Stimulated activated CD4-positive, alpha-beta T cell treated with anti-CD3 and anti-CD28 coated beads, Interleukin-4, amount 100 ng/mL, for 4 hours (primary cell): Measurements from ENCODE around the gene ADAMTS2.
"Not testable (repeated sequence)": the region's sequence is repeated elsewhere in the genome, so short reads cannot be mapped to it uniquely, and the experiment has no call there.

ENCODE experiments used
- DNase-seq, 2 experiments: peaks; one replicate each; pipeline ENCODE4 v3.0.0-alpha.2; 2020

Gene ADAMTS2

DNA sequence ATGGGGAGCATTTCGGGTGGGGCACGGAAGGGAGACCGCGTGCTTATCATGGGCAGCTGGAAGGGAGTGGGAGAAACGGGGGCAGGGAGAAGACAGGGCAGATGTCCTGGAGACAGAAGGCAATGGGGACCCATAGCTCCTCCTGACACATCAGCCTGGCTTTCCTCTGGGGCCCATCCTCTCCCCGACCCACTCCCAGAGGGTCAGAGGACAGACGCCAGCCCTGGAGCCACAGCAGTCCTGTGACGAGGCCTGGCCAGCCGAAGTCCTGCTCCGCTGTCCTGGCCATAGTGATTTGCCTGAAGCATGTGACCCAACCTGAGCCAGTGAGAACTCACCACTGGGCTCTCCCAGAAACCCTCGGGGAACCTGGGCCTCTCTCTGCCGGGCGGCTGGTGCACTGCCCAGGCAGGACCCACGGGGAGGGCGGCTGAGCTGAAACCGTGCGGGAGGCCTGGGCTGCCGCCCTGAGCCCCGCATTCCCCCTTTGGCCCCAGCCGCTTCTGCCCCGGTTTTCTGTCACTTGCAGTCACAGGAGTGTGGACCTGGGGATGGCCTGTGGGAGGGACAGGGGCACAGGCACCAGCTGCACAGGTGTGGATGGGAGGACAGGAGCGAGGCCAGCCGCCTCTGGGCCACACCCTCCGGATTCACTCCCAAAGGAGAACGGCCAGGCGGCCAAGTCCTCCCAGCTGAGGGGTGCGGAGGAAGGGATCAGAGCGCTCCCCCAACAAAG, 19.8 kb downstream of the ADAMTS2 start:
- no peak for DNase-seq

DNA sequence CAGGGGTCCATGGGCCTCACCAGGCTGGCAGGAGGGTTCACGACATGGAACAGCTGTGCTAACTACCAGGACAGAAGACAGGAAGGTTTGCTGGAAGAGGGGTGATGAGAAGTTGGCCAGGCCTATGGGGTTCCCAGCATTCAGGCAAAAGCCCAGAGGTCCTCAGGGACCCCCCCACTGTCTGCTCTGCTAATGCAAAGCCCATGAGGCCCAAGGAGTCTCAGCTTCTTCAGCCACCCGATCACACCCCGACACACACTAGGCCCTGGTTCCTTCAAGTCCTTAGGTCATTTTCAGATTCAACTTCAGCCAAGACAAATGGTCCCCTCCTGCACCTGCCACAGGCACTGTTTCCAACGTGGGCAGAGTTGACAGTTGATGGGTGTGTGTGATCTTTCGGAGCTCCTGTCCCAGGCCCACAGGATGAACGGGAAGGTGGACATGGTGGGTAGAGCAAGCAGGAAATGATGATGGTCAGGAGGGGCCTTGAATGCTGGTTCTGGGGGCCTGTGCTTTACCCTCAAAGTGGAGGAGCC, 20.4 kb downstream of the ADAMTS2 start:
- DNase-seq = no peak

DNA sequence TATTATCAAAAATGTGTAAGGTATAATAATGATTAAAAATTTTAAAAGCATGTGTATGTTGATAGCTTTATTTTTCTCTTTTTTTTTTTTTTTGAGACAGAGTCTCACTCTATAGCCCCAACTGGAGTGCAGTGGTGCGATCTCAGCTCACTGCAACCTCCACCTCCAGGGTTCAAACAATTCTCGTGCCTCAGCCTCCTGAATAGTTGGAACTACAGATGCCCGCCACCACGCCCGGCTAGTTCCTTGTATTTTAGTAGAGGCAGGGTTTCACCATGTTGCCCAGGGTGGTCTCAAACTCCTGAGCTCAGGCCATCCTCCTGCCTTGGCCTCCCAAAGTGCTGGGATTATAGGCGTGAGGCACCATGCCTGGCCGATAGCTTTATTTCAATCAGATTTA, 20.9 kb downstream of the ADAMTS2 start:
- DNase-seq = not testable (repeated sequence)

DNA sequence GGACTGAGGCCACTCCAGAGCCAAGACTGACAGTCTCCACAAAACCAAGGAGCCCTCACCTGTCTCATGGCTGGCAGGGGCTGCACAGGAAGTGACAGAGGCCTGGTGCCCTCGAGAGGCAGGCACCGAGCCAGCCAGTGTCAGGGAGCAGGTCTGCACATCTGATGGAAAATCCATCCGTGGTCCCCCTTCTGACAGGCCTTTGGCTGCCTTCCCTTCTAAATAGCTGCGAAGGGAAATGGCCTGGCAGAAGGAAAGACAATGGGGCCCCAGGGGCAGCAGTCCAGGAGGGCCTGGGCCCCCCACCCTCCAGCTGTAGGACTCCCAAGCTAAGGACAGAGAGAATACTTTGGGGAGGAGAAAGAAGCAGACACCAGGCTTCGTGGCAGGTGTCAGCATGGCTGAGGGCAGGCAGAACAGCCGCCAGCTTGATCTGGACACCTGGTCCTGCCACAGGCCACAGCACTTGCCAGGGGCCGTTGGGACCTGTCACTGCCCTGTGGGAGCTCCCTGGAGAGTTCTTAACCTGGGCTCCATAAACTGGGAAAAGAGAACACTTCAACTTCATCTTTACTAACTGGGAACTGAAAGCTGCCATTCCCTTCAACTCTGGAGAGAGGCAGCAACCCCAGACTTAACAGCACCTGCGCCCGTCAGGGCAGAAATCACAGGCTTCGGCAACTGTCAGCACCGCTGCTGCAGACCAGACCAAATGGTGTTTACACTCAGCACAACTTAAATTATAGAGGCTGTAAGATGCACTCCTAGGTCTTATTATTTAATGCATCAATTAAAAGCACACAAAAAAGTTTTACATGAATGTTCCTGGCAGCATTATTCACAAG, 22.0 kb downstream of the ADAMTS2 start:
- no peak for DNase-seq

DNA sequence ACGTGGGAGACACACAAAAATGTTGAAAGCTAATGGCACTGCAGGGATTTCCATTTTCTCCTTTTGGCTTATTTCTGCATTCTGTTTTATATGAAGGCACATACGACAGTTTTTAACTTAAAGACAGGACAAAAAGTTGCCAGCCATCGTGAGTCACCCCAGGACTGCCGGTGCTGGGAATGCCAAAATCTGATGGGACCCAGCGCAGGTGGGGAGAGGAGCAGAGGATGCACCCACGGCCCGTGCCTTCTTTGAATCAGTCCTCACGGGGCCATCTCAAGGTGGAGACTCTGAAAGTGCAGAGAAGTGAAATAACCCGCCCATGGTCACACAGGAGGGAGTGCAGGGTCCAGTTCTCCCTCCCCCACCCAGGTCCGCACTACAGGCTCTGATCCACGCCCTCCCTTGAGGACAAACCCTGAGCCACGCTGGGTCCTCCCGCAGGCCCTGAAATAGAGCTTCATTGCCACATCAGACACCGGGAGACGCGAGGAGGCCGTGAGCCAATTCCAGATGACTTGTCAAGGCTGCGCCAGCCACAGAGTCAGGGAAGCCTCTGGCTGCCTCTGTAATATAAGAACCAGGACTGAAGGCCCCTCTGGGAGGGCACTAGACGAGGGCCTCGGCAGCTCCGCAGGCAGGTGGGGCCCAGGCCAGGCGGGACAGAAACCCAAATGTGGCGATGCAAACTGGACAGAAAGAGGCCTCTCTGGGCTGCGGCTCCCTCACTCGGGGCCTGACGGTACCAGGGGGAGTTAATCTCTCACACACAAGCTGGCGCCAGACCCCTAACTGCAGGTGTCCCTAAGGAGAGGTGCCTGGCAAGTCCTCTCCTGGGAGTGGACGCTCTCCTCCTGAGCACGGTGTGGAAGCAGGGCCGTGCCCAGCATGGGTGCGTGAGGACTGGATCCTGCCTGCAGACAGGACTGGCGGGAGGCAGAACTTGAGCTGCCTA, 22.9 kb downstream of the ADAMTS2 start:
- DNase-seq = no peak

DNA sequence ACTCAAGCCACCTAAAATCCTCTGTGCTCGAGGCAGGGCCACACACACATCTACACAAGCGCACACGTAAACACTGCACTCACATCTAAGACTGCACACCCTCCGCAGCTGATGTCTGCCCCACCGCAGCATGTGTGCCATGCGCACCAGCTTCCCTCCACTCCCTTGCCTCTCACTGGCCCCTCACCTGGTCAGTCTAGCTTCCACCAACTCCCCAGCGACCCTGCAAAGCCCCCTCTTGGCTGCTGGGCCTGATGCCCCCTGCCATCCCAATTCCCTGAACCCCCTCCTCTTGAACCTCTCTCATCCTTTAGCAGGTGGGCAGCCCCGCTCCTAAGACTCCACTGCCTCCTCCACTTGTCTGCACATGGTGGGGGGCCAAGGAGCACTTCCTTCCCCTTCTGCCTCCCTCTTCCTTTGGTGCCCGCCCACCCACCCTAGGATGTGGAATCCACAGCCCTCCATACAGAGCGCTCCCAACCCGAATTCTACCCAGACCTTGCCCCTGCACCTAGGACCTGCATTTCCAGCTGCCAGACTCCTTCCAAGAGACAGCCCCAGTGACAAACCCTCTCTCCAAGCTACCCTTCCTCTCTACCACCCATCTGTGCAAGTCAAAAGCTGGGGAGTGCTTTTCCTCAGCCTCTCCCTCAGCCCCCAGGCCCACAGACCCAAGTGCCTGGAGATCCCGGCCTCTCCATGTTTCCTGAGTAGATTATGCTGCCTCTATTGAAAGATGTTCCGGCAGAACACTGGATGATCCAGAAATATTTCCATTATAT, 23.9 kb downstream of the ADAMTS2 start:
- DNase-seq = no peak

DNA sequence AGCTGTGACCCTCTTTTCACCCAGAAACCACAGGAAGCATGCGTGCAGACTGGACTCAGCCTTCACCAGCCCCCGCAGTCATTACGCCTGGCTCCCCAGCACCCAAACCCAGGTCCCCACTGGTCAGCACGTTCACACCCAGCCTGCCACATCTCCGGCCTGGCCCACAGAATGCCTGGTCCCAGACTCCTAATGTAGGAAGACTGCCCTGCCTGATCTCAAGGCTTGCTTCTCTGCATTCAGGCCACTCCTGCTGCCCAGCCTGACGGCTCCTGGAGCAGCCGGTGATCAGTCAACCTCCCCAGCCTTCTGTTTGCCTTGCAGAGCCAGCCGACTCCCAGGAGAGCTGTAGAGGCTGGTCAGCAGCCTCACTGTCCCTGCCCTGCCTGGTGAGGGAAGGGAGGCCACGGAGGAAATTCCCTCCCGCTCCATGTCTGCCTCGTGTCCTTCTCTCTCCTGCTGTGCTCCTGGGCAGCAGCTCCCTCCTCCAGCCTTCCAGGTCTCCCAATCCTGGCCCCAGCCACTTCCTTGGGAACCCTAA, 25.4 kb downstream of the ADAMTS2 start:
- no peak for DNase-seq

DNA sequence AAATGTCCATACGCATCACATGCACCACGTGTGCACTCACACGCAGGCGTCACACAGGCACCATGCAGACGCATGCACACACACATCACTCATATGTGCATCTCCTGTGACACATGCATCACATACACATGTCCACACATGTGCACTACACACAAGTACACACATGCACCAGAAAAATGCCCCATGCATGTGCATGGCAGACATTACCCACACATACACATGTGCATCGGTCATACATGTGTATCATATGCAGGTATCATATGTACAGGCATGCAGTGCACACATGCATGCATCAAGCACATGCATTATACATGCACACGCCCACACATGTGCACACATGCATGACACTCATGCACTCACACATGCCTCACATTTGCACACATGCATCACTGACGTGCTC, 26.1 kb downstream of the ADAMTS2 start:
- DNase-seq = no peak

DNA sequence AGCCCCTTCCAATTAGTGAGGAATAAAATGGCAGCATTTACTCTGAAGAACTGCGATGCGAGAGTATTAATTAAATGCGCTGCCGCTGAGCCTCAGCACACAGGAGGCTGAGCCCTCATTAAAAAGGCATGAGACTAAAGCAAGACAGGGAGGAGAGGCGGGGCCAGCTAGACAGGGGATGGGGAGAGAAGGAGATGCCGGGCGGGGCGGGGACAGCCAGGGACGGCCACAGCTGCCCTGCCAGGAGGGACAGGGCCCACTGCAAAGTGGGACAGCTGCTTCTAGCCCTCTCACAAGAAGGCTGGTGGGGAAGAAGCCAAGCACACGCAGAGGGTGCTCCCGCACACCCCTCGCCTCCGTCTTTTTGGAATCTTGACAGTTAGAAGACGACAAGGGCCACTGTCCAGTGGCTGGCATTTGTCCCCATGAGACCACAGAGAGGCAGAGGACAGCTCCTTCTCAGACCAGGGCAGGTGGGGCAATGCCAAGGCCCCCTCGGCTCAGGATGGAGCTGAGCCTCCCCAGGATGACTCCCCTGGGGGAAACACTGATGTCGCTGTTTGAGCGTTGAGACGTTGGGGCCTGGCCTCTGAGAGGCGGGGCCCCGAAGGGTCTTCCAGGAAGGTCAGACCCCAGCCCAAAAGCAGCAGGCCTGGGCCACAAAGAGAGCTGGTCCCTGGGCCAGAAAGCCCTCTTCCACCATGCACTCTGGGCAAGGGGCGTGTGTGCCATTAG, 26.9 kb downstream of the ADAMTS2 start:
- no peak for DNase-seq

DNA sequence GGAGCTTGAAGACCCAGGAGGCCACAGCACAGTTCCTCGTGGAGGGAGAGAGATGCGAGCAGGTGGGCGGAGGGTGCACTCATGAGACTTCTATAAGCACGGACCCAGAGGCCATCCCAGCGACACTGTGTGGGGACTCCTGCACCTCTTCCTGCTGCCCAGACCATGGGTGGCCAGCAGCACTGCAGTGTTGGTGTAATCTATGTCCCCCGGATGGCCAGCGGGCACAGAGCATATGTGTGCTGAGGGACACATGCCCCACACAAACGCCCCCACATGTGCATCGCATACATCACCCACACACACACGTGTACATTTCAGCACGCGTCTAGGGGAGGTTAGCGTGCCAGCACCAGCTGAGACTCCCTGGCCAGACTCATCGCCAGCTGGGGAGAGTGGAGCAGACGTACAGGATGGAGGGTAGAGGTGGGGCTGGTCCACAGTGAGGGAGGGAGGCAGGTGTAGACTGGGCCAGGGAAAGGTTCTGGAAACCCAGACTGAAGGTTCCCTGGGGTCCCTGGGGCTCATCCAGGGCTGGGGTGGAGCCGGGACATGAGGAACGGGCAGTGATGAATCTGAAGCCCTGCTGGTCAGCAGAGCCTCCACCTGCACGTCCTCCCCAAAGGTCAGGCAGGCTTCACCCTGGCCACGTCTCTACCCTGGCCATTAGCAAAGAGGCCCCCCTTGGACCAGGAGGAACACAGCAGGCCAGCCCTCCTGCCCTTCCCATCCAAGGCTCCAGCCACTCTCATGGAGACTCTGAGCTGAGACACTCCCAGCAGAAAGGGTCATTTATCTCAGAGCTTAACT, 27.6 kb downstream of the ADAMTS2 start:
- DNase-seq = no peak

DNA sequence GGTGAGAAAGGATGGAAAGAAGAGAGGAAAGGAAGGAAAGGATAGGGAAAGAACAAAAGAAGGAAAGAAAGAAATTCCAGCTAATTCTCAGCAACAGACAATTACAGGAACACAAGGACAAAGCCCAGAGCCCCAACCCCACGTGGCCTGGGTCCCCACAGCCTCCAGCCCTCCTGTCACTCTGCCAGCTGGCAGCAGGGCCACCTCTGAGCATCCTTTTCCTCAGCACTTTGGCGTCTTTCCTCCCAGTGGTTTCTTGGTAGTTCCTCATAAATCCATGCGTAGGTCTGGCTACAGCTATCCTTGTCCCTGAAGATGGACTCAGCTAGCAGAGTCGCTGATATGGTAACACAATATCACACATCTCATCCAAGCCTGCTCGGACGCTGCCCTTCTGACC, 28.3 kb downstream of the ADAMTS2 start:
- no peak for DNase-seq

DNA sequence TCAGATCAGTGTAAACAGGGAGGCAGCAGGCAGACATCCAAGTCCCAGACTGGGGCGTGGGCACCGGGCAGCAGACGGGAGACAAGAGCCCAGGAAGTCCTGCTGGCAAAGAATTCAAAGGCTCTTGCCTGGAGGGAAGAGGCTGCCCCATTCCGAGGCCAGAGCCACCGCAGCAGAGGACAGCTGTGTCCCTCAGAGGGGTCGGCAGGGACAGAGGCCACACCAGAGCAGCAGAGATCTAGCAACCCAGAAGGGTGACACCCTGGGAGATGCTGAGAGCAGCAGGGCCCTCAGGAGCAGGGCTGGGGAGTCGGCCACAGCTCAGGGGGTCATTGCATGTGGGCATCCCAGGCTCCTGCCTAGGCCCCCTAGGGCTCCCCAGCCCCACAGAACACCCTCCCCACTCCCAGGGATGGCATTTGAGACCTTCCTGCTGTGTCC, 29.1 kb downstream of the ADAMTS2 start:
- no peak for DNase-seq

DNA sequence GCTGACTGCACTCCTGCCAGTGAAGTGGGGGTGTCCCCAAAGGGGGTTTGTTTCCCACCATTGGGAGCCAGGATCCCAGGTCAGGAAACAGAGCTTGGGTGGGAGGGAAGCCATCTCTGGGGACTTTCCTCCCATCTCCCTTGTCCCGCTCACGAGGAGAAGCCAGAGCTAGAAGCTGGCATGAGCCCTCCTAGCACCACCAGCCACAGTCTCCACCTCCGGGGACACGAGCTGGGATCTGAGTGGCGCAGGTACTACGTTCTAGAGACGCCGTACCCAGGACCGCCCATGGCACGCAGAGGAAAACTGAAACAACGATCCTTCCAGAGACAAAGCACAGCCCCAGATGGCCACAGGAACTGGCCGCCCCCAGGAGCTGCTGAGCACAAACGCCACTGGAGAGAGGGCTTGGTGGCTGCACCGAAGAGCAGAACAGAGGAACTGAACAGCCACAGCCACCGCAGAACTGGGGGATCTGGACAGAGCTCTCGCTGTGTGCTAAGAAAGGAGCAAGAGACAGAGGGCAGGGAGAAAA, 29.8 kb downstream of the ADAMTS2 start:
- no peak for DNase-seq

DNA sequence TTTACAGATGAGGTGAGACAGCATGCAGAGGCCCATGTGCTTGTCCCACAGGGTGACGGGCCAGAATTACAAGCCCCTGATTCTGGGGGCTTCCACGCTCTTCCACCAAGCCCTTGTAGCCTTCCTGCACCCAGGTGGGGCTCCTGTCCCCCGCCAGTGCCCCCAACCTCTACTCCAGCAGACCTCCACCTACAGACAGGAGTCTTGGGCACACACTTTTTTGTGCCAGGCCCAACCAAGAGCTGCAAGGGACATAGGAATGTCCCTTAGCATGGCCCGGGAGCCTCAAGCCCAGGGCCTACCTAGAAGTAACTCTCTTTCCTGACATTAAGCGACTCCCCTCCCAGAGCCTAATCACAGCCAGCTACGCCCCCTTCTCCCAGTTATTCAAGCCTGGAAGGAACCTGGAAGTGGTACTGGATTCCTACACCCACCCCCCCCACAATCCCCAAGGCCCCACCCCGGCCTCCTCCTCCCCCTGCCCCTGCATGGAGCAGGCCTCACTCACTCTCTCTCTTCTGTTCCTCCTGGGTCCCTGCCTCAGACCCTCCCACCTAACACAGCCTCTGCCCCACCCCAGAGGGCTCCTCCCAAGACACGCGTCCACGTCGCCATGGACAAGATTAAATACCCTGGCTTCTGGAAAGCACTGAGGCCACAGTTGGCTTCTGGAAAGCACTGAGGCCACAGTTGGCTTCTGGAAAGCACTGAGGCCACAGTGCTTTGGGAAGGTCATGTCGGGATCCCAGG, 30.5 kb downstream of the ADAMTS2 start:
- no peak for DNase-seq

DNA sequence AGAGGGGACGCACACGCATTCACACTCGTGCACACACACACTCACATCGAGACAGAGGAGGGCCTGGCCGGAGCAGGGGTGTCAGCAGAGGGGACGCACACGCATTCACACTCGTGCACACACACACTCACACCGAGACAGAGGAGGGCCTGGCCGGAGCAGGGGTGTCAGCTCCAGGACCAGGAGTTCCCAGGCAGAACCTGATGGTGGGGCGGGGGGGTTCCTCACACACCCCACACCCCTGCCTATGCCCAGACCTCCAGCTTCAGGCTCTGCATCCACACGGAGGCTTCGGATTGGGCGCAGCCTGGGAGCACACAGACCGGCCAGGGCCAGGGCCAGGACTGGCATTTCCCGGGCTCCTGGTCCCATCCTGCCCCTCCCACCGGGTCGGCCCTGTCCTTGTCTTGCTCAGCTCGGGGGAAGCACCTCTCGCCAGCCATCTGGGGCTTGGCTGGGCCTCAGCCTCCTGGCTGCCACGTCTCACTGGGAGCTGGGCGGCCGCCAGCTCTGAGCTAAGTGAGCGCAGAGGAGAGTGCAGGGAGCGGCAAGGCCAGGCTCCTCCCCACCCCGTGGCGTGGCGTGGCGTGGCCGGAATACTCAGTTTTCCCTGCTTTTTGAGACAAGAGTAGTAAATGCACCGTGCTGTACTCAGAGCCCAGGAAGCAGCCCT, 31.3 kb downstream of the ADAMTS2 start:
- DNase-seq = no peak

DNA sequence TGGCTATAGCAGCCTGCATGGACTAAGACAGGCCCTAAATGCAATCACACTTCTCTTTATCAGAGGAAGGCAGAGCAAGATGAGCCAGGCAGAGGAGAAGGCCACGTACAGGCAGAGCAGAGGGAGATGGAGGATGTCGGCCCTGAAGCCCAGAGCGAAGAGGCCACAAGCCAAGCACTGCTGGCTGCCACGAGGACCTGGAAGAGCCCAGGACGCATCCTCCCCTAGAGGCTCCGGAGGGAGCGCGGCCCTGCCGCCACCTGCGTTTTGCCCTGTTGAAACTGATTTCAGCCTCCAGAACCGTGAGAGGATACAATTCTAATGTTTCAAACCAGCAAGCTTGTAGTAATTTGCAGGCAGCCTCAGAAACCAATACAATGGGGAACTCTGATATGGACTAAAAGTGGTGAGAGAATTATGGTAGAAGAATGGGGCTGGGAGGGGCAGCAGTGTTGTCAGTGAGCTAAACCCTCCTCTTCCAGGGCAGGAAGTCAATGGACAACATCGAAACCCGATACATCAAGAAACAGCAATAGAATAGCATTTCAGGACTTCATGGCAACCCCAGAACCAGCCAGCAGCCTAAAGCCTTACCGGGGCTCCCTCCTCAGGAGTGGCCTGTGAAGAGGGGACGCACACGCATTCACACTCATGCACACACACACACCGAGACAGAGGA, 32.6 kb downstream of the ADAMTS2 start:
- DNase-seq = no peak

DNA sequence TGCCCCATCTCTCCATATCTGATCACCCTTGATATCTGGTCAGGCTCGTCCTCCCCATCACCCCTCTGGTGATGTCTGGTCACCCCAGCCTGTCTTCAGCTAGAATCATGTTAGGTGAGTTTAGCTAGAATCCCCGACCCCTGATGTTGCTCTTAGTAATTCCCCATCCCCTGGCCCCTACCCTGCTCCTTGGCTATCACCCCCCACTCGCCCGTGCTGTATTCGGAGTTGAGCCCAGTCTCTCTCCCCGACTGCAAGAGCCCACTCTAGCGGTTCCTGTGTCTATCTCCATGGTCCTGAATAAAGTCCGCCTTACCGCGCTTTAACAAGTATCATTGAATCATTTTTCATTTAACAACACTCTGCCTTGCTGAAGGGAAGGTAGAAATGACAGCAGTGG, 33.7 kb downstream of the ADAMTS2 start:
- DNase-seq = no peak

DNA sequence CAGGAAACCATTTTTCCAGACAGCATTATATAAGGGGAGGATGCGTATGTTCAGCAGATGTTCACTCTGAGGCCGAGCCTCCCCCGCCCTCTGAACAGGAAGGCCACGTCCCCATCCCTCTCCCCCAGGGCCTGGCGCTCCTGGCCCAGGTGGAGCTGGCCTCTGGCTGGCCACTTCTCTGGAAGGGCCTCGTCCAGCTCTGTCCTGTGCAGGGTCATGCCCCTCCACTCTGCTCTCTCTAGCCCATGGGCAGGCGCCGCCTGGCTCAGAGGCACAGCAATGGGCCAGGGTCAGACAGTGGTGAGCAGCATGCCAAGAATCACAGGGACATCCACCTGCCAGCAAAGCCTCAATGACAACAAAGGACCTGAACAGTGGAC, 34.2 kb downstream of the ADAMTS2 start:
- no peak for DNase-seq
